A549 (cell line): ENCODE measurements around the gene SMC5.

ENCODE experiments used
- CTCF ChIP-seq: fragments of >200 bp; sonication (Bioruptor Twin); formaldehyde crosslinking; IDR thresholded peaks from 3 replicates; pipeline ENCODE4 v1.5.1; 2016
- JUNB ChIP-seq: fragments of >200 bp; sonication (Bioruptor Twin); formaldehyde crosslinking; IDR thresholded peaks from 2 replicates; pipeline ENCODE4 v1.6.1; 2016
- KDM1A ChIP-seq: fragments of 200-600 bp; sonication (generic); IDR thresholded peaks from 2 replicates; pipeline ENCODE4 v1.6.1; 2016; ENCODE audit warnings: low read depth, mild to moderate bottlenecking
- RAD21 ChIP-seq, 2 experiments: fragments of >200 bp in 1 of 2; sonication (Bioruptor Twin) in 1 of 2; formaldehyde crosslinking in 1 of 2; IDR thresholded peaks in 1 of 2; conservative IDR thresholded peaks in 1 of 2; 2 replicates in 1 of 2; 3 replicates in 1 of 2; pipeline ENCODE4 v1.6.1; 2012 to 2018; ENCODE audit warnings: inconsistent platforms in 1 of 2
- RNF2 ChIP-seq: fragments of 200-600 bp; sonication (generic); IDR thresholded peaks from 2 replicates; pipeline ENCODE4 v1.6.1; 2016; ENCODE audit warnings: low read depth, mild to moderate bottlenecking, antibody characterized with exemption, moderate library complexity, borderline replicate concordance
- TF ChIP-seq, protein P1 (sequence below): fragments of 250-450 bp; sonication (Bioruptor Pico); IDR thresholded peaks from 2 replicates; pipeline ENCODE4 v1.5.0; 2021; ENCODE audit warnings: mild to moderate bottlenecking, moderate library complexity, borderline replicate concordance

DNA sequence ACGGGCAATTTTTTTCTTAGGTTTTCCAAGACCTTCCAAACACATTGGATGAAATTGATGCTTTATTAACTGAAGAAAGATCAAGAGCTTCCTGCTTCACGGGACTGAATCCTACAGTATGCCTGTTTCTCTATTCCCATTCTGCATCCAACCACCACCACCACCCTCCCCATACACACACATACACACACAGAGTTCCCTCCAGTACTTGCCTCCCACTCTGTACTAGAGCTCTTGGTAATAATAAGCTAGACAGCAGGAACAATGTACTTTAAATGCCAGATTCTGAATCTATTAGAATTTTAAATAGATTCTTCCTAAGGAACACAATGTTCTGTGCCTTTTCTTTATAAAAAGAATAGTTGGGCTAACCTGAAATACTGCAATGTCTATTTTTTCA lies 88.3 kb downstream of the SMC5 start:
- TF ChIP-seq RAD21 (conservative IDR thresholded peaks at IDR 0.05 in 1 of 2, IDR thresholded peaks at IDR 0.05 in 1 of 2): no peak
- no peak for TF ChIP-seq JUNB
- TF ChIP-seq CTCF: no peak
- no peak for TF ChIP-seq KDM1A
- TF ChIP-seq, protein P1, sequence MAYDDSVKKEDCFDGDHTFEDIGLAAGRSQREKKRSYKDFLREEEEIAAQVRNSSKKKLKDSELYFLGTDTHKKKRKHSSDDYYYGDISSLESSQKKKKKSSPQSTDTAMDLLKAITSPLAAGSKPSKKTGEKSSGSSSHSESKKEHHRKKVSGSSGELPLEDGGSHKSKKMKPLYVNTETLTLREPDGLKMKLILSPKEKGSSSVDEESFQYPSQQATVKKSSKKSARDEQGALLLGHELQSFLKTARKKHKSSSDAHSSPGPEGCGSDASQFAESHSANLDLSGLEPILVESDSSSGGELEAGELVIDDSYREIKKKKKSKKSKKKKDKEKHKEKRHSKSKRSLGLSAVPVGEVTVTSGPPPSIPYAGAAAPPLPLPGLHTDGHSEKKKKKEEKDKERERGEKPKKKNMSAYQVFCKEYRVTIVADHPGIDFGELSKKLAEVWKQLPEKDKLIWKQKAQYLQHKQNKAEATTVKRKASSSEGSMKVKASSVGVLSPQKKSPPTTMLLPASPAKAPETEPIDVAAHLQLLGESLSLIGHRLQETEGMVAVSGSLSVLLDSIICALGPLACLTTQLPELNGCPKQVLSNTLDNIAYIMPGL (CRISPR knock-in tag): no peak
- no peak for TF ChIP-seq RNF2
